WTC11 (cell line): ENCODE data around the gene MID1.

Experiments used
- ZNF121 ChIP-seq: sonication (generic); formaldehyde crosslinking; IDR thresholded peaks from 2 replicates; pipeline ENCODE4 v1.8.0; 2023; ENCODE audit warnings: missing genetic modification reagents
- TF ChIP-seq, protein P1 (sequence below): sonication (generic); formaldehyde crosslinking; IDR thresholded peaks from 2 replicates; pipeline ENCODE4 v1.8.0; 2022; ENCODE audit warnings: mild to moderate bottlenecking, missing genetic modification reagents

DNA sequence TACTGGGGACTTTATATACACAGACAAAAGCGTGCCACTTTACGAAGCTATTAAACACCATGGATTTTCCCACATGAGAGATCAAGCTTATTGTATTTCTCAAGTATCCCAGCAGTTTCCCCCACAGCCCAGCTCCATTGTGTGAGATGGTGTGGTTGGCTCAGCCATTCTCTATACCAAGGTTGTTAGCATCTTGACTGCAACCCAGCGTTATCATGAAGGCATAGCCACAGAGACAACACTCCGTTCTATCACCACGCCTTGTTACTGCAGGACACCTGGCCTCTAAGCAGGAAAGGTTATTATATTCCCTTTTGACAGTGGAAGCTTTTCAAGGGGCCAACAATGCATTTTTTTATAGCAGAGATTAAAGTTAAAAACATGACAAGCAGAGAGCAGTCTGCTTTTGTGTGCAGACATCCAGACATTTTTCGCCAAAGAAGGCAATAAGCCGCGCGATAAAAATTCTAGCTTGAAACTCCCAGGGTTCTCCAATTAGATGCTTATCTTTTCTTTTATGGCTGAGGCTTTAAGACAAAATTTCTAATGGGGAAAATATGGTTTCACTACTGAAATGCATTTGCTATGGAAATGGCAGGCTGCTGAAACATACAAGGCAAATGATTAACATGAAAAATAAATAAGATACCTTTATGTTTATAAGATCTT is 206.1 kb downstream of the MID1 start:
- TF ChIP-seq ZNF121 (CRISPR knock-in tag) = no peak
- TF ChIP-seq, protein P1, sequence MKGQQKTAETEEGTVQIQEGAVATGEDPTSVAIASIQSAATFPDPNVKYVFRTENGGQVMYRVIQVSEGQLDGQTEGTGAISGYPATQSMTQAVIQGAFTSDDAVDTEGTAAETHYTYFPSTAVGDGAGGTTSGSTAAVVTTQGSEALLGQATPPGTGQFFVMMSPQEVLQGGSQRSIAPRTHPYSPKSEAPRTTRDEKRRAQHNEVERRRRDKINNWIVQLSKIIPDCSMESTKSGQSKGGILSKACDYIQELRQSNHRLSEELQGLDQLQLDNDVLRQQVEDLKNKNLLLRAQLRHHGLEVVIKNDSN (CRISPR knock-in tag) = no peak
